Activated CD8-positive, alpha-beta T cell treated with anti-CD3 and anti-CD28 coated beads for 36 hours (primary cell): ENCODE results near the gene FAM20B. TPM values are rescaled to one million over a fixed set of nuclear protein-coding genes. Genes with fewer than 3 reads are reported as not detected.

Experiments
- ATAC-seq: fragments of 200-7000 bp; cut with Tn5 transposase; one replicate; pipeline ENCODE4 v1.10.0; 2021; ENCODE audit warnings: mild to moderate bottlenecking, moderate library complexity
- CTCF ChIA-PET: fragments of 350-600 bp; sonication (Branson Sonifier 250); formaldehyde crosslinking; loops from one replicate; lab custom pipeline; 2021; ENCODE audit warnings: antibody characterized with exemption; lab: Charles Lee
- POLR2A ChIA-PET: fragments of 350-600 bp; sonication (Branson Sonifier 250); formaldehyde crosslinking; loops from one replicate; lab custom pipeline; 2021; ENCODE audit warnings: antibody characterized with exemption; lab: Charles Lee
- DNase-seq: peaks from one replicate; pipeline ENCODE4 v3.0.0-alpha.2; 2020
- H3K27ac Mint-ChIP-seq: one replicate; pipeline ENCODE4 v1.8.0; 2021; ENCODE audit warnings: mild to moderate bottlenecking, mixed read lengths
- H3K27me3 Mint-ChIP-seq: one replicate; pipeline ENCODE4 v1.8.0; 2021; ENCODE audit warnings: mixed read lengths
- H3K36me3 Mint-ChIP-seq: one replicate; pipeline ENCODE4 v1.8.0; 2021; ENCODE audit warnings: low read depth, mixed read lengths
- H3K4me1 Mint-ChIP-seq: one replicate; pipeline ENCODE4 v1.8.0; 2021; ENCODE audit warnings: low read depth, mixed read lengths
- H3K4me3 Mint-ChIP-seq: one replicate; pipeline ENCODE4 v1.8.0; 2021; ENCODE audit warnings: mild to moderate bottlenecking, moderate library complexity, mixed read lengths
- H3K9me3 Mint-ChIP-seq: one replicate; pipeline ENCODE4 v1.8.0; 2021; ENCODE audit warnings: mixed read lengths
- intact Hi-C: fragments of 100-400 bp; cut with micrococcal nuclease; formaldehyde crosslinking; loops from one replicate; pipeline ENCODE4 v1.10.0; 2022
- total RNA-seq, 2 experiments: library from RNA; stranded (reverse); gene quantifications; one replicate each; pipeline ENCODE4 v1.2.3, GENCODE V29; 2021
- TF ChIP-seq, protein P1 (sequence below): fragments of 200-600 bp; IDR thresholded peaks from one replicate; pipeline ENCODE4 v1.8.0; 2022; ENCODE audit warnings: antibody characterized with exemption, mild to moderate bottlenecking

The FAM20B gene
- total RNA-seq, 2 experiments from 2014 or later, result 34.7 to 36.1 TPM

DNA sequence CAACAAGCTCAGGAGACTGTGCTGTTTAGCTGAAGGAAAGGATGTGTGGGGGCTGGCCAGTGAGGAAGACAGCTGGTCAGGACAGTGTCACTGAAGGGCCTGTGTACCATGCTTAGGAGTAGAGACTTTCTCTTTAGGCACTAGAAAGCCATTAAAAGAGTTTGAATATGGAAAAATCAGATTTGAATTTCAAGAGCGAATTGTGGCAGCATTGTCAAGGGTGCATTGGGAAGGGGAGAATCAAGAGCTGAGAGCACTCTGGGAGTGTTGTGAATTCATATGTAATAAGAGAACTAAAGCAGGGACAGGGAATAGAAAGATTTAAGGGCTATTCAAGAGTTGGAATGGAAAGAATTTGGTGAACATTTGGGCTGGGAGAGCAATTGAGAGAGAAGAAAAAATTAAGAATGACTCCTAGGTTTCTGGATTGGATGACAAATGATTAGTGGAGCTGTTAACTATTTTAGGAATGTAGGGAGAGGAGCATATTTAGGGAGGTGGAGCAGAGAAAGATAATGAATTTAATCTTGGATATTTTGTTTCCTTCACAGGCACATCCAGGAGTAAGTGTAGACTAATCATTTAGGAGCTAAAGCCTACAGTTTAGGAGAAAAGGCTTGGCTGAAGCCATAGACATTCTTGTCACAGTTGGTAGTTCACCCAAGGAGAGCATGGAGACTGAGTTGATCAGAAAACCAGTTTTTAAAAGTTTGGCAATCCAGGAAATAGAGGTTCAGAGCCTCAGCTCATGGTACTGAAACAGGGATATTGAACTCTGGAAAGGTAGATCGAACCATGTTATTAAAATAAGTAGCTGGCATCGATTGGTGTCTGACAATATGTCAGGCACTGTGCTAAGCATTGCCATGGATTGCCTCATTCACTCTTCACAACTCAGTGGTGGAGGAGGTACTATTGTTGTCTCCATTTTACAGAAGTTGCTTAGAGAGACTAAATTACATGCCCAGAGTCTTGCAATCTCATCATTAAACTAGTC is 33.1 kb downstream of the FAM20B start:
- Mint-ChIP-seq H3K4me1 (peaks cover 2% of the 10 kb centered on the region), H3K4me3 (no peak overlapping the region), H3K9me3 (no peaks in the 10 kb centered on the region), H3K27me3 (no peaks in the 10 kb centered on the region), H3K36me3 (peaks cover 44% of the 10 kb centered on the region), H3K27ac (no peak overlapping the region)
- TF ChIP-seq, protein P1, sequence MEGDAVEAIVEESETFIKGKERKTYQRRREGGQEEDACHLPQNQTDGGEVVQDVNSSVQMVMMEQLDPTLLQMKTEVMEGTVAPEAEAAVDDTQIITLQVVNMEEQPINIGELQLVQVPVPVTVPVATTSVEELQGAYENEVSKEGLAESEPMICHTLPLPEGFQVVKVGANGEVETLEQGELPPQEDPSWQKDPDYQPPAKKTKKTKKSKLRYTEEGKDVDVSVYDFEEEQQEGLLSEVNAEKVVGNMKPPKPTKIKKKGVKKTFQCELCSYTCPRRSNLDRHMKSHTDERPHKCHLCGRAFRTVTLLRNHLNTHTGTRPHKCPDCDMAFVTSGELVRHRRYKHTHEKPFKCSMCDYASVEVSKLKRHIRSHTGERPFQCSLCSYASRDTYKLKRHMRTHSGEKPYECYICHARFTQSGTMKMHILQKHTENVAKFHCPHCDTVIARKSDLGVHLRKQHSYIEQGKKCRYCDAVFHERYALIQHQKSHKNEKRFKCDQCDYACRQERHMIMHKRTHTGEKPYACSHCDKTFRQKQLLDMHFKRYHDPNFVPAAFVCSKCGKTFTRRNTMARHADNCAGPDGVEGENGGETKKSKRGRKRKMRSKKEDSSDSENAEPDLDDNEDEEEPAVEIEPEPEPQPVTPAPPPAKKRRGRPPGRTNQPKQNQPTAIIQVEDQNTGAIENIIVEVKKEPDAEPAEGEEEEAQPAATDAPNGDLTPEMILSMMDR, result no peak
- ChIA-PET CTCF (interaction anchor here (0.6 to 1.3 kb wide), 5 partner anchors 11 to 179 kb away, joined by 3 to 4 read pairs (median 3); no protein-coding TSS in a partner anchor), POLR2A (interaction anchor here (0.7 to 1.3 kb wide), 2 partner anchors 16 to 17 kb away, joined by 3 read pairs; no protein-coding TSS in a partner anchor)
- no peak for DNase-seq
- intact Hi-C loops, result no loop called here
- no peak for ATAC-seq

DNA sequence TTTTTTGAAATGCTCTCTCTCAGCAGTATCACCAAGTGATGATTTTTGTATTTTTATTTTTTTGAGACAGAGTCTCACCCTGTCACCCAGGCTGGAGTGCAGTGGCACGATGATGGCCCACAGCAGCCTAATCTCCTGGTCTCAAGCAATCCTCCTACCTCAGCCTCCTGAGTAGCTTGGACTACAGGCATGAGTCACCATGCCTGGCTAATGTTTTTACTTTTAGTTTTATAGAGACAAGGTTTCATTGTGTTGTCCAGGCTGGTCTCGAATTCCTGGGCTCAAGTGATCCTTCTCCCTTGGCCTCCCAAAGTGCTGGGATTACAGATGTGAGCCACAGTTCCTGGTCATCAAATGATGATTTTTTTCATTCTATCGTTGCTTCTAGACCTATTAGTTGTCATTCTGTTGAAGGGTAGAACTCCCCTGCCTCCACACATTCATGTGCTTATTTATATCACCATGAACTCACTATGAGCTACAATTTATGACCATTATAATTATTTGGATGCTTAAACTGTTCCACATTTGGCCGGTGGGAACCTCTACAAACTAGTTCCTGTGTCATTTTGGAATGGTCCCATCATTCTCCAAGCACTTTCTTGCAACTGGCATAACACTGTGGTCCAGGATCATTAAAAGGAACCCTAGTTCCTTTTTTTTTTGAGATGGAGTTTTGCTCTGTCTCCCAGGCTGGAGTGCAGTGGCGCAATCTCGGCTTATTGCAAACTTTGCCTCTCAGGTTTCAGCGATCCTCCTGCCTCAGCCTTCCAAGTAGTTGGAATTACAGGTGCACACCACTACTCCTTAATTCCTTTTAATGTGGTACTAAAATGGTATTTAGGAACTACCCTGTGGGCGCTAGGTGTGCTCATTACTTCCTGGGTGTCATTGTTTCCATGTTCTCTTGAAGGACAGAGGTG is 35.9 kb downstream of the FAM20B start:
- Mint-ChIP-seq H3K36me3 (peaks cover 32% of the 10 kb centered on the region), H3K9me3 (no peaks in the 10 kb centered on the region), H3K4me3 (no peak overlapping the region), H3K4me1 (peaks cover 2% of the 10 kb centered on the region), H3K27me3 (no peaks in the 10 kb centered on the region), H3K27ac (no peak overlapping the region)
- POLR2A ChIA-PET, result no interaction called here
- DNase-seq (no peak), ATAC-seq (no peak)
- intact Hi-C loops, result no loop called here
- CTCF ChIA-PET, result interaction anchor here (0.7 kb wide), 1 partner anchor 103 kb away, joined by 3 read pairs; no protein-coding TSS in a partner anchor
- TF ChIP-seq, protein P1, result no peak

DNA sequence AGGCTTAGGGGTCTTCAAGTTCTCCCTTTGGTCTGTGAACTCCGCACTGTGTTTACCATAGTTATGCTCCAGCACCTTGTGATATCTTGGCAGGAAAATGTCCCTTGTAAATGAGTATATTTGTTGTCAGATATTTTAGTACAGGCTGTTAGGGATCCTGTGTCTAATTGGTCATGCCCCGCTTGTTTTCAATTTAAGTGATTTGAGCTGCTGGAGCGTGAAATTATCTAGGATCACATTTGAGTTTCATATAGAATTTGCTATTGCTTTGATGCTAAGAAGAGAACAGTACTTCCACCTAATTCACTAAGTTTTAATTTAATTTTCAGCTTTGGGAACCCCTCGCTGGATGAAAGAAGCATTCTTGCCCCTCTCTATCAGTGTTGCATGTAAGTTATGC is 40.8 kb downstream of the FAM20B start:
- peaks cover 18% of the 10 kb centered on the region for H3K36me3 Mint-ChIP-seq
- no peak for ATAC-seq
- TF ChIP-seq, protein P1, result no peak
- ChIA-PET POLR2A (no interaction called here), CTCF (interaction anchor here (1.4 to 2.0 kb wide), 3 partner anchors 12 to 305 kb away, joined by 3 to 4 read pairs (median 3); no protein-coding TSS in a partner anchor)
- H3K4me1 Mint-ChIP-seq, result peaks cover 2% of the 10 kb centered on the region
- no peak overlapping the region for H3K27ac Mint-ChIP-seq
- no peaks in the 10 kb centered on the region for H3K27me3 Mint-ChIP-seq
- no peak overlapping the region for H3K4me3 Mint-ChIP-seq
- intact Hi-C loops, result no loop called here
- H3K9me3 Mint-ChIP-seq, result no peaks in the 10 kb centered on the region
- DNase-seq, result no peak

DNA sequence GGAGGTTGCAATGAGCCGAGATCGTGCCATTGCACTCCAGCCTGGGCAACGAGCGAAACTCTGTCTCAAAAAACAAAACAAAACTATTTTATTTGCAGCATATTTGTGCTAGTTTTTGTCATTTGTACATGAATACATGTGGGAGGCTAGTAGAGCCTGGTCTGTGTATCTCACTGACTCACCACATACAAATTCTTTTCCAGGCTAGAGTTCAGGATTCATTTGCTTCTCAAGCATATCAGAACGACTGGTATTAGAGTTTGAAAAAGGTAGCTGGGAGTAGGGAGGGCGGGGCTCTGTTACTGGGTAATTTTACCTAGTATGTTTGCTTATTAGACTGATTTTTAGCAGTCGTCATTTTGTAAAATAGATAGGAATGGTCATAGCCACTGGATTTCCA is 51.7 kb downstream of the FAM20B start:
- no peak for DNase-seq
- ChIA-PET POLR2A (no interaction called here), CTCF (interaction anchor here (8.0 kb wide), 1 partner anchor 291 kb away, joined by 70 read pairs; the partner anchor contains the start of gene AXDND1)
- ATAC-seq, result no peak
- H3K4me1 Mint-ChIP-seq, result peaks cover 14% of the 10 kb centered on the region
- no peak overlapping the region for H3K27ac Mint-ChIP-seq
- H3K4me3 Mint-ChIP-seq, result no peak overlapping the region
- no peaks in the 10 kb centered on the region for H3K9me3 Mint-ChIP-seq
- TF ChIP-seq, protein P1, result no peak
- no peaks in the 10 kb centered on the region for H3K27me3 Mint-ChIP-seq
- H3K36me3 Mint-ChIP-seq, result peaks cover 2% of the 10 kb centered on the region
- intact Hi-C loops, result no loop called here
